WTC11 (cell line): ENCODE measurements around the gene ZNF496.

ENCODE experiments used
- CTCF ChIP-seq: fragments of 200-600 bp; IDR thresholded peaks from 2 replicates; pipeline ENCODE4 v1.8.0; 2022; ENCODE audit warnings: antibody characterized with exemption
- FOXJ3 ChIP-seq: sonication (generic); formaldehyde crosslinking; IDR thresholded peaks from 2 replicates; pipeline ENCODE4 v1.9.0; 2021; ENCODE audit warnings: missing genetic modification reagents, mild to moderate bottlenecking, borderline replicate concordance
- FOXK1 ChIP-seq: sonication (generic); formaldehyde crosslinking; IDR thresholded peaks from 2 replicates; pipeline ENCODE4 v1.8.0; 2022; ENCODE audit warnings: mild to moderate bottlenecking, moderate library complexity, missing genetic modification reagents
- HMGA2 ChIP-seq: fragments of 250-450 bp; sonication (Bioruptor Pico); IDR thresholded peaks from 2 replicates; pipeline ENCODE4 v1.4.0; 2021; ENCODE audit warnings: mild to moderate bottlenecking, moderate library complexity
- NFATC4 ChIP-seq: fragments of 250-450 bp; sonication (Bioruptor Pico); IDR thresholded peaks from 2 replicates; pipeline ENCODE4 v1.9.0; 2021; ENCODE audit warnings: mild to moderate bottlenecking
- PRRX2 ChIP-seq: fragments of 250-450 bp; sonication (Bioruptor Pico); IDR thresholded peaks from 2 replicates; pipeline ENCODE4 v1.8.0; 2021; ENCODE audit warnings: mild to moderate bottlenecking
- USF2 ChIP-seq: sonication (generic); formaldehyde crosslinking; IDR thresholded peaks from 2 replicates; pipeline ENCODE4 v1.8.1; 2023; ENCODE audit warnings: mild to moderate bottlenecking, missing genetic modification reagents, moderate library complexity
- ZNF219 ChIP-seq: sonication (generic); formaldehyde crosslinking; IDR thresholded peaks from 2 replicates; pipeline ENCODE4 v1.8.0; 2023; ENCODE audit warnings: missing genetic modification reagents, mild to moderate bottlenecking, borderline replicate concordance

- no peak for TF ChIP-seq HMGA2 (CRISPR knock-in tag)
- TF ChIP-seq USF2 (CRISPR knock-in tag): no peak
- TF ChIP-seq ZNF219: no peak
- TF ChIP-seq NFATC4: no peak
- TF ChIP-seq CTCF: no peak
- no peak for TF ChIP-seq FOXK1 (CRISPR knock-in tag)
- TF ChIP-seq PRRX2 (CRISPR knock-in tag): no peak
- no peak for TF ChIP-seq FOXJ3 (CRISPR knock-in tag)
Observed at GRCh38 chr1:247350587-247350986, 18.9 kb upstream of the ZNF496 start.
